Measurements from ENCODE around the gene SLC25A19. TPM values are rescaled to one million over a fixed set of nuclear protein-coding genes. Genes with fewer than 3 reads are reported as not detected.

SLC25A19 gene
- total RNA-seq, 1 experiment from 2014 or later, result 14.7 TPM

DNA sequence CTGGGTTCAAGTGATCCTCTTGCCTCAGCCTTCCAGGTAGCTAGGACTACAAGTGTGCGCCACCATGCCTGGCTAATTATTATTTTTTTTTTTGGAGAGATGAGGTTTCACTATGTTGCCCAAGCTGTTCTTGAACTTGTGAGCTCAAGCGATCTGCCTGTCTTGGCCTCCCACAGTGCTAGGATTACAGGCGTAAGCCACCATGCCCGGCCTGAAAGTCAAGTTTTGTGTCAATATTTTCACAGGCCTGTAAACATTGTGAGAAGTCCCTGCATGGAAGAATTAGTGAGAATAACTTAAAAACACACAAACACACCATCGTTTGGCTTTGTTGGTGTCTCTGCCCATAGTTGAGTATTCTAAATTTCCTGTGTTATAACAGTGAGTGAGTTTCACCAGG lies 61.5 kb downstream of the SLC25A19 start:
- in situ Hi-C loops (cut with HindIII; ENCODE audit: low sequenced_read_pairs), result no loop called here
- no peak for DNase-seq (ENCODE audit: low spot score)

DNA sequence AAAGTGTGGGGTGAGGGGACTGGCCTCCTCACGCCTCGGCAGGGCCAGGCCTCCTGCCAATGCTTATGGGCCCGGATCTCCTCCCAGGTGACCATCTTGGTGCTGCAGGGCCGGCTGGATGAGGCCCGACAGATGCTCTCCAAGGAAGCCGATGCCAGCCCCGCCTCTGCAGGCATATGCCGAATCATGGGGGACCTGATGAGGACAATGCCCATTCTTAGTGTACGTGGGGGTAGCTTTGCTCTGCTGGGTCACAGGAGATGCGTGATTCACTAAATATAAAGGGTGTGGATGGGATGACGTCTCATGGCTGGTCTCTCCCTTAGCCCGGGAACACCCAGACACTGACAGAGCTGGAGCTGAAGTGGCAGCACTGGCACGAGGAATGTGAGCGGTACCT lies 64.2 kb downstream of the SLC25A19 start:
- in situ Hi-C loops (cut with HindIII; ENCODE audit: low sequenced_read_pairs), result no loop called here
- no peak for DNase-seq (ENCODE audit: low spot score)

Other genes with a start within 250 kb of the SLC25A19 start
- 206 and 238 TPM in 2 replicates for gene ATP5PD, start 242.5 kb downstream of the SLC25A19 start, total RNA-seq (2014; rRNA removed; shearing (Covaris generic))
- 26.8 and 27.8 TPM in 2 replicates for gene KCTD2, start 242.2 kb downstream of the SLC25A19 start, total RNA-seq (2014; rRNA removed; shearing (Covaris generic))
- 11.0 and 25.5 TPM in 2 replicates for gene SLC16A5, start 201.5 kb downstream of the SLC25A19 start, total RNA-seq (2014; rRNA removed; shearing (Covaris generic))
- gene ARMC7, start 179.5 kb downstream of the SLC25A19 start, total RNA-seq (2014; rRNA removed; shearing (Covaris generic)), result 10.5 and 13.6 TPM in 2 replicates
- 104 and 142 TPM in 2 replicates for gene NT5C, start 157.7 kb downstream of the SLC25A19 start, total RNA-seq (2014; rRNA removed; shearing (Covaris generic))
- 199 and 235 TPM in 2 replicates for gene JPT1, start 134.9 kb downstream of the SLC25A19 start, total RNA-seq (2014; rRNA removed; shearing (Covaris generic))
- gene SUMO2, start 106.5 kb downstream of the SLC25A19 start, total RNA-seq (2014; rRNA removed; shearing (Covaris generic)), result 142 and 183 TPM in 2 replicates
- 80.2 and 86.3 TPM in 2 replicates for gene NUP85, start 83.8 kb downstream of the SLC25A19 start, total RNA-seq (2014; rRNA removed; shearing (Covaris generic))
- gene GGA3, start 27.8 kb downstream of the SLC25A19 start, total RNA-seq (2014; rRNA removed; shearing (Covaris generic)), result 16.6 and 25.4 TPM in 2 replicates
- 87.4 and 107 TPM in 2 replicates for gene MRPS7, start 27.6 kb downstream of the SLC25A19 start, total RNA-seq (2014; rRNA removed; shearing (Covaris generic))
- 12.1 and 15.1 TPM in 2 replicates for gene MIF4GD, start 18.2 kb downstream of the SLC25A19 start, total RNA-seq (2014; rRNA removed; shearing (Covaris generic))
- 176 and 195 TPM in 2 replicates for gene GRB2, start 116.2 kb upstream of the SLC25A19 start, total RNA-seq (2014; rRNA removed; shearing (Covaris generic))
- gene TMEM94, start 167.2 kb upstream of the SLC25A19 start, total RNA-seq (2014; rRNA removed; shearing (Covaris generic)), result 50.3 and 53.2 TPM in 2 replicates
- 11.6 and 11.8 TPM in 2 replicates for gene CASKIN2, start 226.1 kb upstream of the SLC25A19 start, total RNA-seq (2014; rRNA removed; shearing (Covaris generic))
- 47.2 and 56.3 TPM in 2 replicates for gene TSEN54, start 227.1 kb upstream of the SLC25A19 start, total RNA-seq (2014; rRNA removed; shearing (Covaris generic))
- gene LLGL2, start 236.3 kb upstream of the SLC25A19 start, total RNA-seq (2014; rRNA removed; shearing (Covaris generic)), result 28.9 and 37.8 TPM in 2 replicates